A549 (cell line): Measurements from ENCODE around the gene ADAMTS16. TPM values are rescaled to one million over a fixed set of nuclear protein-coding genes. Genes with fewer than 3 reads are reported as not detected.

Experiments used
- ATAC-seq, 2 experiments: fragments of 200-7000 bp in 1 of 2; fragments of >200 bp in 1 of 2; cut with Nextera tagmentation in 1 of 2; cut with Tn5 transposase in 1 of 2; 3 replicates each; pipeline versions ENCODE4 v1.8.0 to v1.9.1; 2018 to 2020; ENCODE audit warnings: mild to moderate bottlenecking in 1 of 2, moderate library complexity in 1 of 2
- CTCF ChIA-PET: fragments of 300-600 bp; sonication (Branson Sonifier 250); formaldehyde crosslinking; extraction: SDS; loops from one replicate; lab custom pipeline; 2021; ENCODE audit warnings: antibody characterized with exemption, inconsistent platforms; lab: Yijun Ruan, JAX
- POLR2A ChIA-PET: fragments of 350-600 bp; formaldehyde crosslinking; extraction: SDS; loops from one replicate; lab custom pipeline; 2021; ENCODE audit warnings: antibody characterized with exemption, inconsistent platforms; lab: Yijun Ruan, JAX
- DNase-seq, 2 experiments: peaks; one replicate each; pipeline versions ENCODE4 v3.0.0 to v3.0.0-alpha.2; 2011 to 2016; ENCODE audit warnings: low read depth in 1 of 2, low spot score in 1 of 2
- FAIRE-seq: peaks from 2 replicates; lab custom pipeline; 2011; peaks lifted over from hg19 to GRCh38; lab: Jason Lieb, UNC
- H3K27ac ChIP-seq, 2 experiments: fragments of >200 bp; sonication (Bioruptor Twin); formaldehyde crosslinking; 3 replicates each; pipeline ENCODE4 v1.5.1; 2016 to 2017
- H3K4me1 ChIP-seq: fragments of >200 bp; sonication (Bioruptor Twin); formaldehyde crosslinking; 3 replicates; pipeline ENCODE4 v1.6.1; 2016
- H3K4me2 ChIP-seq: fragments of >200 bp; sonication (Bioruptor Twin); formaldehyde crosslinking; 3 replicates; pipeline ENCODE4 v1.6.1; 2016
- H3K4me3 ChIP-seq: fragments of >200 bp; sonication (Bioruptor Twin); formaldehyde crosslinking; 3 replicates; pipeline ENCODE4 v1.5.1; 2016
- H3K9me3 ChIP-seq: fragments of >200 bp; sonication (Bioruptor Twin); formaldehyde crosslinking; 3 replicates; pipeline ENCODE4 v1.6.1; 2016
- CBX2 ChIP-seq: fragments of 200-600 bp; sonication (generic); IDR thresholded peaks from 2 replicates; pipeline ENCODE4 v1.6.1; 2016; ENCODE audit warnings: low read depth, mild to moderate bottlenecking, borderline replicate concordance
- CHD4 ChIP-seq: fragments of 200-600 bp; sonication (generic); IDR thresholded peaks from 2 replicates; pipeline ENCODE4 v1.6.1; 2016; ENCODE audit warnings: antibody characterized with exemption, mild to moderate bottlenecking, borderline replicate concordance
- ESRRA ChIP-seq: fragments of 150-350 bp; IDR thresholded peaks from 2 replicates; pipeline ENCODE4 v1.6.1; 2014; ENCODE audit warnings: mild to moderate bottlenecking, low read length, borderline replicate concordance
- HDAC2 ChIP-seq: fragments of 200-600 bp; sonication (generic); IDR thresholded peaks from 2 replicates; pipeline ENCODE4 v1.6.1; 2016
- HOXB13 ChIP-seq: fragments of 250-450 bp; sonication (Bioruptor Pico); IDR thresholded peaks from 2 replicates; pipeline ENCODE4 v1.5.0; 2020; ENCODE audit warnings: low read depth, mild to moderate bottlenecking, moderate library complexity
- JUNB ChIP-seq: fragments of >200 bp; sonication (Bioruptor Twin); formaldehyde crosslinking; IDR thresholded peaks from 2 replicates; pipeline ENCODE4 v1.6.1; 2016
- NPAS2 ChIP-seq: fragments of 250-450 bp; sonication (Bioruptor Pico); IDR thresholded peaks from 2 replicates; pipeline ENCODE4 v1.8.0; 2022; ENCODE audit warnings: mild to moderate bottlenecking, moderate library complexity, borderline replicate concordance
- RFX5 ChIP-seq: fragments of 450-650 bp; IDR thresholded peaks from 2 replicates; pipeline ENCODE4 v1.7.1; 2014; ENCODE audit warnings: antibody characterized with exemption, mild to moderate bottlenecking, moderate library complexity
- TFCP2L1 ChIP-seq: fragments of 250-450 bp; sonication (Bioruptor Pico); IDR thresholded peaks from 2 replicates; pipeline ENCODE4 v1.5.0; 2021; ENCODE audit warnings: mild to moderate bottlenecking
- ZSCAN20 ChIP-seq: fragments of 250-450 bp; sonication (Bioruptor Pico); IDR thresholded peaks from 2 replicates; pipeline ENCODE4 v1.8.0; 2022; ENCODE audit warnings: mild to moderate bottlenecking, moderate library complexity
- WGBS: methylation state at CpG from one replicate; pipeline ENCODE4 v1.1.6; 2017; ENCODE audit errors: missing lambda C conversion rate; 5-methylcytosine and 5-hydroxymethylcytosine counted together
- polyA plus RNA-seq, 4 experiments: library from polyadenylated mRNA; depleted of rRNA in 3 of 4; stranded (reverse); fragments of >200 nt; fragmentation: RNase III in 1 of 4; extraction: RNeasy Plus Mini Kit Qiagen cat#74134 plus additional on column Dnase treatment in 1 of 4; gene quantifications; 2 replicates in 3 of 4; 3 replicates in 1 of 4; pipeline ENCODE4 v1.2.3, GENCODE V29; 2011 to 2017
- TF ChIP-seq, protein P1 (sequence below): fragments of >200 bp; sonication (Bioruptor Twin); formaldehyde crosslinking; IDR thresholded peaks from 2 replicates; pipeline ENCODE4 v1.6.1; 2016
- TF ChIP-seq, protein P2 (sequence below): IDR thresholded peaks from 2 replicates; pipeline ENCODE4 v1.6.1; 2012
- TF ChIP-seq, protein P3 (sequence below): fragments of >200 bp; sonication (Bioruptor Twin); formaldehyde crosslinking; IDR thresholded peaks from 3 replicates; pipeline ENCODE4 v1.5.1; 2016
- TF ChIP-seq, protein P4 (sequence below): fragments of 200-600 bp; sonication (generic); IDR thresholded peaks from 2 replicates; pipeline ENCODE4 v1.6.1; 2016; ENCODE audit warnings: antibody characterized with exemption, mild to moderate bottlenecking, moderate library complexity

ADAMTS16 gene
- polyA plus RNA-seq, 2 of the 4 experiments (the other 2 are of a cell fraction) = 0.71 to 1.0 TPM

DNA sequence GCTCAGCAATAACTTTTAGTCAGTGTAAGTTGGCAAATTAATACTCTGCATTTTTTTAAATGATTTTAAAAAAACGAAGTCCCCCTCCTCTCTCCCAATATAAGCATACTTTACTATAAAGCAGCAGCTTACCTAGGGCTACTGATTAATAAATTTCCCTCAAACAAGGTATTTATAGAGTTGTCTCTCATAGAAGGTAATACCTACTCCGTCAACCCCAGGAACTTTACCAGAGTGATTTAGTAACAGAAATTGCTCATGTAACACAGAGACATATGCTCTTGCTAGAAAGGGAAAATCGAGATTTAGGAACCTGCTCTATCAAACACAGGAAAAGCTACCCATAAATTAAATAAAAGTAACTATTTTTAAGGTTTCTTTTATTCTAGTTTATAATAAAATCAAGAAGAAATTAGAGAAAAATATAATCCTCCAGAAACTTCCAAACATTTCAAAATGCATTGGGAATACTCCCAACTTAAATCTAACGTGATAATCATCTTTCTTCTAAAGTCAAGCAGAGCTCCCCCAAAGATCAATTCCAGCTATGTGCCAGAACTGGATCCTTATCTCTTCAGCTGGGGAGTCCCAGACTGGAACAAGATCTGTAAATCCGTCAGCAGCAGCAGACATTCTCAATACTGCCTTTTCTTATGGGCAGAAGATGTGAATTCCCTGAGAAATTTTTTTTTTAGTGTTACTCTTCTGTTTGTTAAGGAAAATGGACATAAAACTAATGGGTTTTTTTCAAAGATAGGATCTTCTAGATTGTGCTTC, 69.6 kb downstream of the ADAMTS16 start:
- 37% methylated on average over 5 of the region's 5 CpGs for WGBS
- no peak for ATAC-seq
- CTCF ChIA-PET = interaction anchor here (0.7 to 1.3 kb wide), 3 partner anchors 13 to 39 kb away, joined by 3 read pairs; no protein-coding TSS in a partner anchor

DNA sequence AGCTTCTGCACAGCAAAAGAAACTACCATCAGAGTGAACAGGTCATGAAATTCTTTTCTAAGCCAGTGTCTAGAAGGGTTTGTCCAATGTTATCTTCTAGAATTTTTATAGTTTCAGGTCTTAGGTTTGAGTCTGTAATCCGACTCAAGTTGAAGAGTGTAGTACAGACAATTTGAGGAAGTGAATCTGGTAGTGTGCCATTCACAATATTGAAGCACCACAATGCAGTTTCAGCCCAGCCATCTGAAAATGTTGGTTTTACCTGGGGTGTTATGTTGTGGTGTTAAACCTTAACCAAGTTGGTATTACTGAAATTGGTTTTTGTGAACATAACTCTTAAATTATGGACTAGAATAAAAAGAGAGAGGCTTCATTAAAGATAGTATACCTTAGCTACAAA, 77.2 kb downstream of the ADAMTS16 start:
- CTCF ChIA-PET = no interaction called here
- TF ChIP-seq CBX2 = no peak
- no peak for TF ChIP-seq CHD4
- TF ChIP-seq ESRRA = no peak
- no peak overlapping the region for H3K27ac ChIP-seq
- H3K4me2 ChIP-seq = no peak overlapping the region
- no peak for FAIRE-seq
- no peak for DNase-seq
- H3K4me3 ChIP-seq = no peak overlapping the region
- no peaks in the 10 kb centered on the region for H3K9me3 ChIP-seq
- H3K4me1 ChIP-seq = no peaks in the 10 kb centered on the region
- 12% methylated on average over 1 of the region's 1 CpG for WGBS
- POLR2A ChIA-PET = no interaction called here
- no peak for ATAC-seq

More for the DNA sequence above, 69.6 kb downstream of the ADAMTS16 start:
- DNase-seq (no peak), FAIRE-seq (no peak)
- no peak overlapping the region for H3K4me2 ChIP-seq
- H3K4me1 ChIP-seq = no peaks in the 10 kb centered on the region
- POLR2A ChIA-PET = interaction anchor here (0.6 kb wide), 1 partner anchor 154 kb away, joined by 3 read pairs; no protein-coding TSS in a partner anchor
- H3K9me3 ChIP-seq = no peaks in the 10 kb centered on the region
- H3K4me3 ChIP-seq = no peak overlapping the region
- no peak overlapping the region for H3K27ac ChIP-seq
- TF ChIP-seq, protein P1, sequence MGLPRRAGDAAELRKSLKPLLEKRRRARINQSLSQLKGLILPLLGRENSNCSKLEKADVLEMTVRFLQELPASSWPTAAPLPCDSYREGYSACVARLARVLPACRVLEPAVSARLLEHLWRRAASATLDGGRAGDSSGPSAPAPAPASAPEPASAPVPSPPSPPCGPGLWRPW = no peak
- TF ChIP-seq TFCP2L1 (CRISPR knock-in tag) (no peak), JUNB (no peak), HDAC2 (no peak), NPAS2 (CRISPR knock-in tag) (no peak), ZSCAN20 (no peak), RFX5 (no peak)
- TF ChIP-seq, protein P2, sequence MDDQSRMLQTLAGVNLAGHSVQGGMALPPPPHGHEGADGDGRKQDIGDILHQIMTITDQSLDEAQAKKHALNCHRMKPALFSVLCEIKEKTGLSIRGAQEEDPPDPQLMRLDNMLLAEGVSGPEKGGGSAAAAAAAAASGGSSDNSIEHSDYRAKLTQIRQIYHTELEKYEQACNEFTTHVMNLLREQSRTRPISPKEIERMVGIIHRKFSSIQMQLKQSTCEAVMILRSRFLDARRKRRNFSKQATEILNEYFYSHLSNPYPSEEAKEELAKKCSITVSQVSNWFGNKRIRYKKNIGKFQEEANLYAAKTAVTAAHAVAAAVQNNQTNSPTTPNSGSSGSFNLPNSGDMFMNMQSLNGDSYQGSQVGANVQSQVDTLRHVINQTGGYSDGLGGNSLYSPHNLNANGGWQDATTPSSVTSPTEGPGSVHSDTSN = no peak
- TF ChIP-seq, protein P3, sequence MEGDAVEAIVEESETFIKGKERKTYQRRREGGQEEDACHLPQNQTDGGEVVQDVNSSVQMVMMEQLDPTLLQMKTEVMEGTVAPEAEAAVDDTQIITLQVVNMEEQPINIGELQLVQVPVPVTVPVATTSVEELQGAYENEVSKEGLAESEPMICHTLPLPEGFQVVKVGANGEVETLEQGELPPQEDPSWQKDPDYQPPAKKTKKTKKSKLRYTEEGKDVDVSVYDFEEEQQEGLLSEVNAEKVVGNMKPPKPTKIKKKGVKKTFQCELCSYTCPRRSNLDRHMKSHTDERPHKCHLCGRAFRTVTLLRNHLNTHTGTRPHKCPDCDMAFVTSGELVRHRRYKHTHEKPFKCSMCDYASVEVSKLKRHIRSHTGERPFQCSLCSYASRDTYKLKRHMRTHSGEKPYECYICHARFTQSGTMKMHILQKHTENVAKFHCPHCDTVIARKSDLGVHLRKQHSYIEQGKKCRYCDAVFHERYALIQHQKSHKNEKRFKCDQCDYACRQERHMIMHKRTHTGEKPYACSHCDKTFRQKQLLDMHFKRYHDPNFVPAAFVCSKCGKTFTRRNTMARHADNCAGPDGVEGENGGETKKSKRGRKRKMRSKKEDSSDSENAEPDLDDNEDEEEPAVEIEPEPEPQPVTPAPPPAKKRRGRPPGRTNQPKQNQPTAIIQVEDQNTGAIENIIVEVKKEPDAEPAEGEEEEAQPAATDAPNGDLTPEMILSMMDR = no peak

DNA sequence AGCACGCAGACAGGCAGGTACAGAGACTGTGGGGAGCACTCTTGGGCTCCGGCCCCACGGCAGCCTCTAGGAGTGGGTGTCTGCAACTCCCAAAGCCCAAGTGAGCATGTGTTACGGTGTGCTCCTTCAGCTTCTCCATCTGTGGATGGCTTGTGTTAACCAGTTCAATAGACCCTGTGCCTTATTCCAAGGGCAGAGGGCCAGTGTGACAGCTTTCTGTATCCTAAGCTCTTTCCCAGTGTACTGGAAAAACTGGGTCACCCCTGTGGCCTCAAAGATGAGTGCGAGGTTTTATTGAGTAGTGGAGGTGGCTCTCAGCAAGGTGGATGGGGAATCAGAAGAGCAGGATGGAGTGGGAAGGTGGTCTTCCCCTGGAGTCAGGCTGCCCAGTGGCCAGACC, 78.3 kb downstream of the ADAMTS16 start:
- H3K27ac ChIP-seq = no peak overlapping the region
- no peaks in the 10 kb centered on the region for H3K9me3 ChIP-seq
- no peaks in the 10 kb centered on the region for H3K4me1 ChIP-seq
- no peak overlapping the region for H3K4me3 ChIP-seq
- ATAC-seq = no peak
- no peak for DNase-seq
- WGBS = 60% methylated on average over 5 of the region's 5 CpGs
- TF ChIP-seq HOXB13 (CRISPR knock-in tag) (no peak), TFCP2L1 (CRISPR knock-in tag) (no peak)
- TF ChIP-seq, protein P3 = no peak
- TF ChIP-seq, protein P4, sequence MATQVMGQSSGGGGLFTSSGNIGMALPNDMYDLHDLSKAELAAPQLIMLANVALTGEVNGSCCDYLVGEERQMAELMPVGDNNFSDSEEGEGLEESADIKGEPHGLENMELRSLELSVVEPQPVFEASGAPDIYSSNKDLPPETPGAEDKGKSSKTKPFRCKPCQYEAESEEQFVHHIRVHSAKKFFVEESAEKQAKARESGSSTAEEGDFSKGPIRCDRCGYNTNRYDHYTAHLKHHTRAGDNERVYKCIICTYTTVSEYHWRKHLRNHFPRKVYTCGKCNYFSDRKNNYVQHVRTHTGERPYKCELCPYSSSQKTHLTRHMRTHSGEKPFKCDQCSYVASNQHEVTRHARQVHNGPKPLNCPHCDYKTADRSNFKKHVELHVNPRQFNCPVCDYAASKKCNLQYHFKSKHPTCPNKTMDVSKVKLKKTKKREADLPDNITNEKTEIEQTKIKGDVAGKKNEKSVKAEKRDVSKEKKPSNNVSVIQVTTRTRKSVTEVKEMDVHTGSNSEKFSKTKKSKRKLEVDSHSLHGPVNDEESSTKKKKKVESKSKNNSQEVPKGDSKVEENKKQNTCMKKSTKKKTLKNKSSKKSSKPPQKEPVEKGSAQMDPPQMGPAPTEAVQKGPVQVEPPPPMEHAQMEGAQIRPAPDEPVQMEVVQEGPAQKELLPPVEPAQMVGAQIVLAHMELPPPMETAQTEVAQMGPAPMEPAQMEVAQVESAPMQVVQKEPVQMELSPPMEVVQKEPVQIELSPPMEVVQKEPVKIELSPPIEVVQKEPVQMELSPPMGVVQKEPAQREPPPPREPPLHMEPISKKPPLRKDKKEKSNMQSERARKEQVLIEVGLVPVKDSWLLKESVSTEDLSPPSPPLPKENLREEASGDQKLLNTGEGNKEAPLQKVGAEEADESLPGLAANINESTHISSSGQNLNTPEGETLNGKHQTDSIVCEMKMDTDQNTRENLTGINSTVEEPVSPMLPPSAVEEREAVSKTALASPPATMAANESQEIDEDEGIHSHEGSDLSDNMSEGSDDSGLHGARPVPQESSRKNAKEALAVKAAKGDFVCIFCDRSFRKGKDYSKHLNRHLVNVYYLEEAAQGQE = no peak
- FAIRE-seq = no peak
- CTCF ChIA-PET = no interaction called here
- no peak overlapping the region for H3K4me2 ChIP-seq
- POLR2A ChIA-PET = no interaction called here
